ENCODE measurements around the gene FAM114A2.

GRCh38 chr5:153952057-153952456 lies 86.7 kb downstream of the FAM114A2 start:
- TF ChIP-seq CTCF (IDR thresholded peaks at IDR 0.05) = no peak
- TF ChIP-seq POLR2A (IDR thresholded peaks at IDR 0.05) = no peak

Data from body of pancreas (tissue), 4 donors.